ENCODE measurements around the gene ZNF417.
"Not testable (repeated sequence)": the region's sequence is repeated elsewhere in the genome, so short reads cannot be mapped to it uniquely, and the experiment has no call there.

ZNF417 gene

DNA sequence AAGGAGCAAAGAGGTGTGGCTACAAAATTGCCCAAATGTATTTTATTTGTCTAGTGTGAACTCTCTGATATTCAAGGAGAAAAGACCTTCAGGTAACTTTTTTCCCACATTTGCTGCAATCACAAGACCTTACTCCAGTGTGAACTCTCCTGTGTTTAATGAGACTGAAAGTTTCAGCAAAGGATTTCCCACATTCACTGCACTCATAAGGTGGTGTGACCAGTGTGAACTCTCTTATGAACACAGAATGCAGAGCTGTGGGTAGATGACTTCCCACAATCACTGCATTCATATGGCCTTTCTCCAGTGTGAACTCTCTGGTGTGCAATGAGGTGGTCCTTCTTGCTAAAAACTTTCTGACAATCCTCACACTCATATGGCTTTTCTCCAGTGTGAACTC lies 43.9 kb downstream of the ZNF417 start:
- Histone ChIP-seq H2AFZ (ENCODE audit: low read depth, low read length) (no peak overlapping the region), H3K27me3 (ENCODE audit: insufficient read depth, low read length, poor library complexity) (no peaks in the 10 kb centered on the region), H3K9ac (ENCODE audit: low read depth, low read length) (no peak overlapping the region), H3K27ac (ENCODE audit: low read length) (no peak overlapping the region), H3K4me2 (ENCODE audit: insufficient read depth, low read length) (no peak overlapping the region), H3K4me1 (ENCODE audit: insufficient read depth, low read length) (no peaks in the 10 kb centered on the region), H3K9me3 (ENCODE audit: insufficient read depth, low read length, severe bottlenecking) (peaks cover 2% of the 10 kb centered on the region), H3K36me3 (ENCODE audit: insufficient read depth, low read length) (peaks cover 79% of the 10 kb centered on the region), H4K20me1 (ENCODE audit: insufficient read depth, low read length) (peaks cover 11% of the 10 kb centered on the region; the same call in 1 of the 2 replicates), H3K79me2 (ENCODE audit: insufficient read depth, low read length) (peaks cover 72% of the 10 kb centered on the region), H3K4me3 (ENCODE audit: low read depth in 1 of 2, low read length in 2 of 2) (no peak overlapping the region)
- no peak for ATAC-seq (ENCODE audit: insufficient read depth, low read depth)
- no peak for TF ChIP-seq CTCF (IDR thresholded peaks at IDR 0.05; ENCODE audit: borderline replicate concordance, extremely low read depth, low read length, poor library complexity, severe bottlenecking)
- TF ChIP-seq EZH2 (IDR thresholded peaks at IDR 0.05; ENCODE audit: borderline replicate concordance, low read depth, low read length, severe bottlenecking) = no peak
- DNase-seq = no peak

- Histone ChIP-seq H3K4me1 (ENCODE audit: insufficient read depth, low read length) (no peaks in the 10 kb centered on the region), H3K27ac (ENCODE audit: low read length) (no peak overlapping the region), H3K4me3 (ENCODE audit: low read depth in 1 of 2, low read length in 2 of 2) (no peak overlapping the region), H3K79me2 (ENCODE audit: insufficient read depth, low read length) (peaks cover 73% of the 10 kb centered on the region), H2AFZ (ENCODE audit: low read depth, low read length) (no peak overlapping the region), H3K9ac (ENCODE audit: low read depth, low read length) (no peak overlapping the region), H3K36me3 (ENCODE audit: insufficient read depth, low read length) (peaks cover 77% of the 10 kb centered on the region), H3K27me3 (ENCODE audit: insufficient read depth, low read length, poor library complexity) (no peaks in the 10 kb centered on the region), H4K20me1 (ENCODE audit: insufficient read depth, low read length) (peaks cover 5% of the 10 kb centered on the region; the same call in 1 of the 2 replicates), H3K9me3 (ENCODE audit: insufficient read depth, low read length, severe bottlenecking) (peaks cover 2% of the 10 kb centered on the region), H3K4me2 (ENCODE audit: insufficient read depth, low read length) (no peak overlapping the region)
- TF ChIP-seq CTCF (IDR thresholded peaks at IDR 0.05; ENCODE audit: borderline replicate concordance, extremely low read depth, low read length, poor library complexity, severe bottlenecking) (no peak), EZH2 (IDR thresholded peaks at IDR 0.05; ENCODE audit: borderline replicate concordance, low read depth, low read length, severe bottlenecking) (no peak)
- ATAC-seq (ENCODE audit: insufficient read depth, low read depth) (no peak), DNase-seq (no peak)
These were observed 46.2 kb downstream of the ZNF417 start for GRCh38 chr19:57870225-57870624.

DNA sequence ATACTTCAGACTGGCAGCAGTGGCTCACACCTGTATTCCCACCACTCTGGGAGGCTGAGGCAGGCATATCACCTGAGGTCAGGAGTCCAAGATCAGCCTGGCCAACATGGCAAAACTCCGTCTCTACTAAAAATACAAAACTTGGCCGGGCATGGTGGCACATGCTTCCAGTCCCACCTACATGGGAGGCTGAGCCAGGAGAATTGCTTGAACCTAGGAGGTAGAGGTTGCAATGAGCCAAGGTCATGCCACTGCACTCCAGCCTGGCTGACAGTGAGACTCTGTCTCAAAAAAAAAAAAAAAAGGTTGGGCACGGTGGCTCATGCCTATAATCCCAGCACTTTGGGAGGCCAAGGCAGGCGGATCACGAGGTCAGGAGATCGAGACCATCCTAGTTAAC lies 46.7 kb downstream of the ZNF417 start:
- not testable (repeated sequence) for DNase-seq; H3K27me3 ChIP-seq (ENCODE audit: insufficient read depth, low read length, poor library complexity); H2AFZ ChIP-seq (ENCODE audit: low read depth, low read length); H3K9me3 ChIP-seq (ENCODE audit: insufficient read depth, low read length, severe bottlenecking); H3K4me1 ChIP-seq (ENCODE audit: insufficient read depth, low read length); H3K4me3 ChIP-seq (ENCODE audit: low read depth in 1 of 2, low read length in 2 of 2); H4K20me1 ChIP-seq (ENCODE audit: insufficient read depth, low read length); H3K9ac ChIP-seq (ENCODE audit: low read depth, low read length); H3K27ac ChIP-seq (ENCODE audit: low read length); H3K4me2 ChIP-seq (ENCODE audit: insufficient read depth, low read length); ATAC-seq (ENCODE audit: insufficient read depth, low read depth)
- H3K36me3 ChIP-seq (ENCODE audit: insufficient read depth, low read length) = peaks cover 80% of the 10 kb centered on the region
- peaks cover 77% of the 10 kb centered on the region for H3K79me2 ChIP-seq (ENCODE audit: insufficient read depth, low read length)

GRCh38 chr19:57867868-57868492 lies 48.4 kb downstream of the ZNF417 start:
- no peak for DNase-seq
- Histone ChIP-seq H2AFZ (ENCODE audit: low read depth, low read length) (no peak overlapping the region), H3K79me2 (ENCODE audit: insufficient read depth, low read length) (peaks cover 77% of the 10 kb centered on the region)

More at GRCh38 chr19:57867868-57868492, 48.4 kb downstream of the ZNF417 start:
- Histone ChIP-seq H4K20me1 (ENCODE audit: insufficient read depth, low read length) (peaks cover 5% of the 10 kb centered on the region; the same call in 1 of the 2 replicates), H3K4me3 (ENCODE audit: low read depth in 1 of 2, low read length in 2 of 2) (no peak overlapping the region), H3K27me3 (ENCODE audit: insufficient read depth, low read length, poor library complexity) (no peaks in the 10 kb centered on the region), H3K9me3 (ENCODE audit: insufficient read depth, low read length, severe bottlenecking) (no peaks in the 10 kb centered on the region), H3K4me1 (ENCODE audit: insufficient read depth, low read length) (no peaks in the 10 kb centered on the region), H3K9ac (ENCODE audit: low read depth, low read length) (no peak overlapping the region), H3K36me3 (ENCODE audit: insufficient read depth, low read length) (peaks cover 77% of the 10 kb centered on the region), H3K4me2 (ENCODE audit: insufficient read depth, low read length) (no peak overlapping the region), H3K27ac (ENCODE audit: low read length) (no peak overlapping the region)
- TF ChIP-seq CTCF (IDR thresholded peaks at IDR 0.05; ENCODE audit: borderline replicate concordance, extremely low read depth, low read length, poor library complexity, severe bottlenecking) (no peak), EZH2 (IDR thresholded peaks at IDR 0.05; ENCODE audit: borderline replicate concordance, low read depth, low read length, severe bottlenecking) (no peak)
- peak; percentile 23; the same call in 1 of the 3 replicates for ATAC-seq (ENCODE audit: insufficient read depth, low read depth)

Measured in DND-41 (cell line).